OCI-LY3 (cell line): Measurements from ENCODE around the gene TLE3.

Experiments used
- CTCF ChIP-seq: fragments of 200-600, 300-600 bp; sonication (generic); IDR thresholded peaks from 2 replicates; pipeline ENCODE4 v1.5.1; 2014; ENCODE audit warnings: antibody characterized with exemption, low read length, low read depth
- EZH2phosphoT487 ChIP-seq: fragments of 200-600 bp; shearing (Covaris generic); IDR thresholded peaks from 2 replicates; pipeline ENCODE4 v1.6.1; 2018; ENCODE audit warnings: antibody characterized with exemption, mixed run types, low read depth

GRCh38 chr15:70004826-70005225 is 92.9 kb downstream of the TLE3 start:
- TF ChIP-seq CTCF (no peak), EZH2phosphoT487 (no peak)
